Prostate gland (tissue), 2 donors: Measurements from ENCODE around the gene USP13. TPM values are rescaled to one million over a fixed set of nuclear protein-coding genes. Genes with fewer than 3 reads are reported as not detected.

ENCODE experiments used
- DNase-seq: peaks from one replicate; pipeline ENCODE4 v3.0.0-alpha.2; 2019; ENCODE audit warnings: low spot score
- H3K27ac ChIP-seq, 2 donors: fragments of 200-600 bp; sonication (generic); 2 replicates each; pipeline ENCODE4 v1.5.1; 2017 to 2019
- H3K27me3 ChIP-seq: fragments of 200-600 bp; sonication (generic); replicated peaks from 2 replicates; pipeline ENCODE4 v1.5.1; 2019; ENCODE audit not compliant: insufficient read depth
- H3K36me3 ChIP-seq, 2 donors: fragments of 200-600 bp; sonication (generic); 1 replicate in 1 of 2; 2 replicates in 1 of 2; pipeline versions ENCODE4 v1.5.1 to v1.8.1; 2017 to 2019
- H3K4me1 ChIP-seq: fragments of 200-600 bp; sonication (generic); replicated peaks from 2 replicates; pipeline ENCODE4 v1.5.1; 2019
- H3K4me3 ChIP-seq, 2 donors: fragments of 200-600 bp; sonication (generic); 2 replicates each; pipeline ENCODE4 v1.5.1; 2017 to 2019
- H3K9me3 ChIP-seq: fragments of 200-600 bp; sonication (generic); 2 replicates; pipeline ENCODE4 v1.5.1; 2017
- POLR2A ChIP-seq: fragments of 450-650 bp; IDR thresholded peaks from one replicate; pipeline ENCODE4 v1.6.1; 2016; ENCODE audit warnings: antibody characterized with exemption, mild to moderate bottlenecking
- POLR2AphosphoS5 ChIP-seq: sonication (generic); formaldehyde crosslinking; IDR thresholded peaks from one replicate; pipeline ENCODE4 v1.6.1; 2017; ENCODE audit warnings: antibody characterized with exemption
- WGBS: methylation state at CpG from one replicate; pipeline ENCODE4 v1.1.5; 2018; 5-methylcytosine and 5-hydroxymethylcytosine counted together
- intact Hi-C: fragments of 100-400 bp; cut with DNase I; formaldehyde crosslinking; loops from one replicate; pipeline ENCODE4 v1.14.2; 2022
- total RNA-seq, 2 donors: library from RNA; depleted of rRNA; stranded (reverse); fragments of >200 nt; gene quantifications; one replicate each; pipeline ENCODE4 v1.1.0, GENCODE V29; 2016
- TF ChIP-seq, protein P1 (sequence below), 4 experiments: fragments of 200-600 bp in 2 of 4; fragments of 450-650 bp in 2 of 4; sonication (generic) in 2 of 4; IDR thresholded peaks; 1 replicate in 3 of 4; 2 replicates in 1 of 4; pipeline ENCODE4 v1.5.1; 2016 to 2019; ENCODE audit warnings: antibody characterized with exemption in 4 of 4, mild to moderate bottlenecking in 2 of 4, moderate library complexity in 2 of 4

USP13 gene
- total RNA-seq, 2 donors from 2014 or later = 11.7 to 52.6 TPM

DNA sequence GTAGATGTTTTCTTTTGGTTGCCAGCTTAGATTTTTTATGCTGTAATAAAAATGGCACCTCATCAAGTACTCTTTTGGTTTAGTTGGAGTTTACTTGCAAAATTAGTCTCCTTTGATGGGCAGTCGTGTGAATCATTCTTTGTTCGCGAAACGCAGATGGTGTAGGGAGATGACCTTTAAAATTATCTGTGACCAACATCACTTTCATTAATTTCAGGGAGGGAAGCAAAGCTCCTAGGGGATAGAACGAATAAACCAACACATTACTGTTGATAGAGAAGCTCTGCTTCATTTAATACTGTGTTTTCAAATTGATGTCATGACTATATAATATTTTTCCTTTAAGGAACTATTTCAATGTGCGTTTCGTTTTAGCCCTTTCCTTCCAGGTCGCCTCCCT lies 67.4 kb downstream of the USP13 start:
- TF ChIP-seq POLR2AphosphoS5 = no peak
- TF ChIP-seq, protein P1, sequence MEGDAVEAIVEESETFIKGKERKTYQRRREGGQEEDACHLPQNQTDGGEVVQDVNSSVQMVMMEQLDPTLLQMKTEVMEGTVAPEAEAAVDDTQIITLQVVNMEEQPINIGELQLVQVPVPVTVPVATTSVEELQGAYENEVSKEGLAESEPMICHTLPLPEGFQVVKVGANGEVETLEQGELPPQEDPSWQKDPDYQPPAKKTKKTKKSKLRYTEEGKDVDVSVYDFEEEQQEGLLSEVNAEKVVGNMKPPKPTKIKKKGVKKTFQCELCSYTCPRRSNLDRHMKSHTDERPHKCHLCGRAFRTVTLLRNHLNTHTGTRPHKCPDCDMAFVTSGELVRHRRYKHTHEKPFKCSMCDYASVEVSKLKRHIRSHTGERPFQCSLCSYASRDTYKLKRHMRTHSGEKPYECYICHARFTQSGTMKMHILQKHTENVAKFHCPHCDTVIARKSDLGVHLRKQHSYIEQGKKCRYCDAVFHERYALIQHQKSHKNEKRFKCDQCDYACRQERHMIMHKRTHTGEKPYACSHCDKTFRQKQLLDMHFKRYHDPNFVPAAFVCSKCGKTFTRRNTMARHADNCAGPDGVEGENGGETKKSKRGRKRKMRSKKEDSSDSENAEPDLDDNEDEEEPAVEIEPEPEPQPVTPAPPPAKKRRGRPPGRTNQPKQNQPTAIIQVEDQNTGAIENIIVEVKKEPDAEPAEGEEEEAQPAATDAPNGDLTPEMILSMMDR (IDR thresholded peaks at IDR 0.05) = no peak
- no peak for TF ChIP-seq POLR2A
- intact Hi-C loops = no loop called here
- DNase-seq = no peak
- WGBS = 81% methylated on average over 8 of the region's 8 CpGs
- Histone ChIP-seq H3K36me3 (no peaks in the 10 kb centered on the region), H3K27me3 (no peaks in the 10 kb centered on the region), H3K4me3 (no peak overlapping the region), H3K9me3 (no peaks in the 10 kb centered on the region), H3K4me1 (no peaks in the 10 kb centered on the region), H3K27ac (no peak overlapping the region)

DNA sequence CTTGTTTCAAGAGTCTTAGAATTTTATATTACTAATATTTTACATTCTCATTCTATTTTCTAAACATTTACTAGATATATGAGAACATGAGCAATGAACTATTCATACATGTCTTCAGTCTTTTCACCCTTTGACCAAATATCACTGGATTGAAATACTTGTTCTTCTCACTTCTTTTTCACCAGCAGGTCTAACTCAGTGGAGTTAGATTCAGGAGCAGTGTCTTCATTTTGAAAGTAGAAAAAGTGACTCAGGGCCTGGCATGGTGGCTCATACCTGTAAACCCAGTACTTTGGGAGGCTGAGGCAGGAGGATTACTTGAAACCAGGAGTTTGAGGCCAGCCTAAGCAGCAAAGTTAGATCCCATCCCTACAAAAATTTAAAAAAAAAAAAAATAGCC lies 70.8 kb downstream of the USP13 start:
- Histone ChIP-seq H3K36me3 (no peaks in the 10 kb centered on the region), H3K27me3 (no peaks in the 10 kb centered on the region), H3K27ac (no peak overlapping the region), H3K9me3 (no peaks in the 10 kb centered on the region), H3K4me3 (no peak overlapping the region), H3K4me1 (no peaks in the 10 kb centered on the region)
- DNase-seq = no peak
- intact Hi-C loops = no loop called here
- TF ChIP-seq, protein P1 (IDR thresholded peaks at IDR 0.05) = no peak
- TF ChIP-seq POLR2A = no peak
- no peak for TF ChIP-seq POLR2AphosphoS5

DNA sequence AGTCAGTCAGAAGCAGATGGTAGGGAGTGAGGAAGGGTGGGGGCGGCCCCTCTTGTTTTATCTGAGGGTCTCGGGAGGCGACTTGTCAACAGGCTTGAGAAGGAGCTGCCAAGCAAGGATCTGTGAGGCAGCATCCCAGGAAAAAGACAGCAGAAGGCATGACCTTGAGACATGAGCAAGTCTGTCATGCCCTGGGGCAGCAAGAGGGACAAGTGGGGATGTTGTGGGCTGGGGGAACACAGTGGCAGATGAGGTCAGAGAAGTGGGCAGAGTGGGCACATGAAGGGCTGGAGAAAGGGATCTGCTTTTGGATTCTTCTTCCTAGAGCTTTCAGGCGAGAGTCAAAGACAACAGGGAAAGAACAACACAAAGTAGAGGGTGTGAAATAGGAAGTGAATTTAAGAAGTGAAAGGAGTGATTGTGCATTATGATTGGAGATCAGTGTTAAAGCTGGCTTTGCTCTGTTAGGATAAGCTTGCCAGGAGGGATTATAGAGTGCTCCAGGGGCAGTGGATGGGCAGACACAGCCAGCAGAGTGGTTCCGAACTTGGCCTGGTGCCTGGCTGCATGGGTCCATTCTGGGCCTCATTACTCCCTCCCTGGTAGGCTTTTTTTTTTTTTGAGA lies 73.3 kb downstream of the USP13 start:
- no peaks in the 10 kb centered on the region for H3K9me3 ChIP-seq
- no peak overlapping the region for H3K27ac ChIP-seq
- H3K27me3 ChIP-seq = no peaks in the 10 kb centered on the region
- intact Hi-C loops = no loop called here
- no peak for DNase-seq
- 94% methylated on average over 5 of the region's 5 CpGs for WGBS
- H3K4me3 ChIP-seq = no peak overlapping the region
- TF ChIP-seq, protein P1 (IDR thresholded peaks at IDR 0.05) = no peak
- TF ChIP-seq POLR2AphosphoS5 (no peak), POLR2A (no peak)
- H3K36me3 ChIP-seq = no peaks in the 10 kb centered on the region
- H3K4me1 ChIP-seq = no peaks in the 10 kb centered on the region

DNA sequence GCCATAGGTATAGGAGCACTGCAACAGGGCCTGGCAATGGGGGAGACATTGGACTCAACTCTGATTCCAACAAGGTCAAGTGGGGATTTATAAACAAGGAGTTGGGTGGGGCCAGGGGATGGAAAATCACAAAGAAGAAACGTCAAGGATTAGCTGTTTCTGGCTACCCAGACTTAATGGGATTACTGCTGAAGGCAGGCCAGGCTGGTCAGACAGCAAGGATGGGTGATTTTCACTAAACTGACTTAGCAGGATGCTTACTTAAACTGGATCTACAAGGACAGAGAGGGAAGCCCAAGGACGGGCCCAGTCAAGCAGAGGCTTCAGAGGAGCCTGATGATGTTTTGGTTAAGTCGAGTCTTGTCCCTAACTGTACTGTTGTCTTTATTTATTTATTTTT lies 76.2 kb downstream of the USP13 start:
- 86% methylated on average over 3 of the region's 3 CpGs for WGBS
- H3K27ac ChIP-seq = no peak overlapping the region
- no peaks in the 10 kb centered on the region for H3K4me1 ChIP-seq
- H3K36me3 ChIP-seq = no peaks in the 10 kb centered on the region
- DNase-seq = no peak
- no peaks in the 10 kb centered on the region for H3K9me3 ChIP-seq
- no peaks in the 10 kb centered on the region for H3K27me3 ChIP-seq
- no peak overlapping the region for H3K4me3 ChIP-seq
- TF ChIP-seq, protein P1 (IDR thresholded peaks at IDR 0.05) = no peak
- TF ChIP-seq POLR2AphosphoS5 = no peak
- TF ChIP-seq POLR2A = no peak
- intact Hi-C loops = no loop called here

DNA sequence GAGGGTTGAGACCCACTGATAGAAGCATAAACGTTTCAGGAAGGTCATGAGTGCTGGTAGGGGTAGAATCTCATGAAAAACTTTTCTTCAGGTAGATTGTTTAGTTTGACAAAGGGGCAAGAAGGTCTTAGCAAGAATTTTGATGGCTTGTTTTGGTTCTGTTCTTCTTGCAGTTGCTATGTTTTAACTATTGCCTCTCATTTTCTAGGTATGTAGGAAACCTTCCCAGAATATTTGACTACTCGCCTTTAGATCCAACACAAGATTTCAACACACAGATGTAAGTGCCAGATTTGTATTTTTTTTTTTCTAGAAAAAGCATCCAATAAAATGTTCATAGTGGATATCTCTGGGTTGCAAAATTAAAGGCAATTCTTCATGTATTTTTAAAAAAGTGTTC lies 77.1 kb downstream of the USP13 start:
- H3K4me1 ChIP-seq = no peaks in the 10 kb centered on the region
- TF ChIP-seq, protein P1 (IDR thresholded peaks at IDR 0.05) = no peak
- TF ChIP-seq POLR2AphosphoS5 = no peak
- no peak for TF ChIP-seq POLR2A
- no peaks in the 10 kb centered on the region for H3K36me3 ChIP-seq
- H3K9me3 ChIP-seq = no peaks in the 10 kb centered on the region
- H3K27ac ChIP-seq = no peak overlapping the region
- no peaks in the 10 kb centered on the region for H3K27me3 ChIP-seq
- DNase-seq = no peak
- 72% methylated on average over 2 of the region's 2 CpGs for WGBS
- no peak overlapping the region for H3K4me3 ChIP-seq
- intact Hi-C loops = no loop called here
